A549 (cell line): ENCODE measurements around the gene ARHGAP30. TPM values are rescaled to one million over a fixed set of nuclear protein-coding genes. Genes with fewer than 3 reads are reported as not detected.

Experiments
- ATAC-seq, 2 experiments: fragments of 200-7000 bp in 1 of 2; fragments of >200 bp in 1 of 2; cut with Nextera tagmentation in 1 of 2; cut with Tn5 transposase in 1 of 2; 3 replicates each; pipeline versions ENCODE4 v1.8.0 to v1.9.1; 2018 to 2020; ENCODE audit warnings: mild to moderate bottlenecking in 1 of 2, moderate library complexity in 1 of 2
- CTCF ChIA-PET: fragments of 300-600 bp; sonication (Branson Sonifier 250); formaldehyde crosslinking; extraction: SDS; loops from one replicate; lab custom pipeline; 2021; ENCODE audit warnings: antibody characterized with exemption, inconsistent platforms; lab: Yijun Ruan, JAX
- POLR2A ChIA-PET: fragments of 350-600 bp; formaldehyde crosslinking; extraction: SDS; loops from one replicate; lab custom pipeline; 2021; ENCODE audit warnings: antibody characterized with exemption, inconsistent platforms; lab: Yijun Ruan, JAX
- DNase-seq, 2 experiments: peaks; one replicate each; pipeline versions ENCODE4 v3.0.0 to v3.0.0-alpha.2; 2011 to 2016; ENCODE audit warnings: low read depth in 1 of 2, low spot score in 1 of 2
- FAIRE-seq: peaks from 2 replicates; lab custom pipeline; 2011; peaks lifted over from hg19 to GRCh38; lab: Jason Lieb, UNC
- H3K27ac ChIP-seq, 2 experiments: fragments of >200 bp; sonication (Bioruptor Twin); formaldehyde crosslinking; 3 replicates each; pipeline ENCODE4 v1.5.1; 2016 to 2017
- H3K4me1 ChIP-seq: fragments of >200 bp; sonication (Bioruptor Twin); formaldehyde crosslinking; 3 replicates; pipeline ENCODE4 v1.6.1; 2016
- H3K4me2 ChIP-seq: fragments of >200 bp; sonication (Bioruptor Twin); formaldehyde crosslinking; 3 replicates; pipeline ENCODE4 v1.6.1; 2016
- H3K4me3 ChIP-seq: fragments of >200 bp; sonication (Bioruptor Twin); formaldehyde crosslinking; 3 replicates; pipeline ENCODE4 v1.5.1; 2016
- H3K9me3 ChIP-seq: fragments of >200 bp; sonication (Bioruptor Twin); formaldehyde crosslinking; 3 replicates; pipeline ENCODE4 v1.6.1; 2016
- ATOH8 ChIP-seq: fragments of 250-450 bp; sonication (Bioruptor Pico); IDR thresholded peaks from 2 replicates; pipeline ENCODE4 v1.5.0; 2020; ENCODE audit warnings: low read depth, mild to moderate bottlenecking, moderate library complexity
- CEBPB ChIP-seq, 2 experiments: fragments of >200 bp in 1 of 2; sonication (Bioruptor Twin) in 1 of 2; formaldehyde crosslinking in 1 of 2; IDR thresholded peaks; 2 replicates each; pipeline ENCODE4 v1.6.1; 2012 to 2016
- CHD4 ChIP-seq: fragments of 200-600 bp; sonication (generic); IDR thresholded peaks from 2 replicates; pipeline ENCODE4 v1.6.1; 2016; ENCODE audit warnings: antibody characterized with exemption, mild to moderate bottlenecking, borderline replicate concordance
- CTCF ChIP-seq: fragments of >200 bp; sonication (Bioruptor Twin); formaldehyde crosslinking; IDR thresholded peaks from 3 replicates; pipeline ENCODE4 v1.5.1; 2016
- EP300 ChIP-seq, 2 experiments: fragments of >200 bp; sonication (Bioruptor Twin); formaldehyde crosslinking; IDR thresholded peaks; 2 replicates in 1 of 2; 3 replicates in 1 of 2; pipeline ENCODE4 v1.6.1; 2016 to 2017
- ESRRA ChIP-seq: fragments of 150-350 bp; IDR thresholded peaks from 2 replicates; pipeline ENCODE4 v1.6.1; 2014; ENCODE audit warnings: mild to moderate bottlenecking, low read length, borderline replicate concordance
- FOXS1 ChIP-seq: fragments of 250-450 bp; sonication (Bioruptor Pico); IDR thresholded peaks from 2 replicates; pipeline ENCODE4 v1.5.0; 2020; ENCODE audit warnings: mild to moderate bottlenecking, moderate library complexity
- HOXB5 ChIP-seq: fragments of 250-450 bp; sonication (Bioruptor Pico); IDR thresholded peaks from 2 replicates; pipeline ENCODE4 v1.5.0; 2020; ENCODE audit warnings: mild to moderate bottlenecking, moderate library complexity
- JUN ChIP-seq, 2 experiments: fragments of >200 bp; sonication (Bioruptor Twin); formaldehyde crosslinking; IDR thresholded peaks; 2 replicates in 1 of 2; 3 replicates in 1 of 2; pipeline ENCODE4 v1.6.1; 2016 to 2017
- KDM5A ChIP-seq: fragments of 200-600 bp; sonication (generic); IDR thresholded peaks from 2 replicates; pipeline ENCODE4 v1.6.1; 2016; ENCODE audit warnings: antibody characterized with exemption, mild to moderate bottlenecking
- MAFK ChIP-seq: fragments of 450-650 bp; IDR thresholded peaks from 2 replicates; pipeline ENCODE4 v1.6.1; 2014; ENCODE audit not compliant: partially characterized antibody
- MAX ChIP-seq: IDR thresholded peaks from 2 replicates; pipeline ENCODE4 v1.6.1; 2012
- MYC ChIP-seq: IDR thresholded peaks from 2 replicates; pipeline ENCODE4 v1.6.1; 2012; ENCODE audit warnings: mild to moderate bottlenecking, inconsistent platforms, low read length, improper control_type of control experiment, borderline replicate concordance
- PHF8 ChIP-seq: fragments of 200-600 bp; sonication (generic); IDR thresholded peaks from 2 replicates; pipeline ENCODE4 v1.6.1; 2016; ENCODE audit warnings: low read depth, mild to moderate bottlenecking, antibody characterized with exemption, moderate library complexity, borderline replicate concordance
- POLR2AphosphoS2 ChIP-seq: conservative IDR thresholded peaks from 2 replicates; pipeline ENCODE4 v1.6.1; 2012; ENCODE audit warnings: low read length, improper control_type of control experiment, inconsistent platforms
- ZNF302 ChIP-seq: fragments of 250-450 bp; sonication (Bioruptor Pico); IDR thresholded peaks from 2 replicates; pipeline ENCODE4 v1.9.0; 2021; ENCODE audit warnings: inconsistent platforms, mild to moderate bottlenecking, moderate library complexity
- ZSCAN20 ChIP-seq: fragments of 250-450 bp; sonication (Bioruptor Pico); IDR thresholded peaks from 2 replicates; pipeline ENCODE4 v1.8.0; 2022; ENCODE audit warnings: mild to moderate bottlenecking, moderate library complexity
- WGBS: methylation state at CpG from one replicate; pipeline ENCODE4 v1.1.6; 2017; ENCODE audit errors: missing lambda C conversion rate; 5-methylcytosine and 5-hydroxymethylcytosine counted together
- polyA plus RNA-seq, 4 experiments: library from polyadenylated mRNA; depleted of rRNA in 3 of 4; stranded (reverse); fragments of >200 nt; fragmentation: RNase III in 1 of 4; extraction: RNeasy Plus Mini Kit Qiagen cat#74134 plus additional on column Dnase treatment in 1 of 4; gene quantifications; 2 replicates in 3 of 4; 3 replicates in 1 of 4; pipeline ENCODE4 v1.2.3, GENCODE V29; 2011 to 2017

ARHGAP30 gene
- polyA plus RNA-seq, 2 of the 4 experiments (the other 2 are of a cell fraction): 0.06 to 0.13 TPM

GRCh38 chr1:161044908-161045735 is 24.6 kb downstream of the ARHGAP30 start:
- CTCF ChIA-PET: interaction anchor here (0.6 to 4.6 kb wide), 12 partner anchors 11 to 370 kb away, joined by 3 to 42 read pairs (median 6); partner anchors contain the start of genes F11R and KLHDC9

GRCh38 chr1:161044535-161044907 is 25.2 kb downstream of the ARHGAP30 start:
- FAIRE-seq: no peak

More at GRCh38 chr1:161044908-161045735, 24.6 kb downstream of the ARHGAP30 start:
- peak overlapping the region; percentile 75 for H3K4me3 ChIP-seq
- DNase-seq (peak; percentile 55 to 56), ATAC-seq (peak; percentile 67 to 72)
- WGBS: 3% methylated on average over 36 of the region's 48 CpGs
- H3K4me1 ChIP-seq: peaks cover 6% of the 10 kb centered on the region
- H3K9me3 ChIP-seq: peaks cover 32% of the 10 kb centered on the region
- TF ChIP-seq POLR2AphosphoS2 (no peak), JUN (IDR thresholded peaks at IDR 0.05) (no peak), CEBPB (IDR thresholded peaks at IDR 0.05) (no peak), ESRRA (no peak), FOXS1 (CRISPR knock-in tag) (no peak), MAX (peak; percentile 27; the same call in 1 of the 2 replicates), ATOH8 (no peak), MAFK (no peak), MYC (no peak), PHF8 (peak; percentile 18; the same call in 1 of the 2 replicates), HOXB5 (CRISPR knock-in tag) (no peak), ZSCAN20 (CRISPR knock-in tag) (no peak), CHD4 (no peak)
- TF ChIP-seq, all 56 proteins: peak for 2
- H3K4me2 ChIP-seq: peak overlapping the region; percentile 85
- POLR2A ChIA-PET: interaction anchor here (0.6 to 2.9 kb wide), 14 partner anchors 14 to 377 kb away, joined by 3 to 32 read pairs (median 4); partner anchors contain the start of genes DEDD, F11R, PPOX and UFC1
- FAIRE-seq: no peak
- peak overlapping the region; percentile 87 to 93 for H3K27ac ChIP-seq

More at GRCh38 chr1:161044535-161044907, 25.2 kb downstream of the ARHGAP30 start:
- Histone ChIP-seq H3K4me3 (peak overlapping the region; percentile 75), H3K4me2 (peak overlapping the region; percentile 85), H3K27ac (peak overlapping the region; percentile 87 to 93), H3K9me3 (peaks cover 26% of the 10 kb centered on the region), H3K4me1 (peaks cover 6% of the 10 kb centered on the region)
- ChIA-PET POLR2A (interaction anchor here (1.0 to 2.3 kb wide), 4 partner anchors 23 to 40 kb away, joined by 3 to 32 read pairs (median 6); partner anchors contain the start of gene F11R), CTCF (interaction anchor here (0.6 to 4.6 kb wide), 4 partner anchors 47 to 369 kb away, joined by 3 to 42 read pairs (median 8); partner anchors contain the start of gene KLHDC9)
- TF ChIP-seq HOXB5 (CRISPR knock-in tag) (no peak), CTCF (no peak), ATOH8 (no peak), ZNF302 (no peak), EP300 (IDR thresholded peaks at IDR 0.05) (no peak), KDM5A (no peak)
- ATAC-seq: no peak
- no peak for DNase-seq
